Fibroblast of upper back skin (primary cell): ENCODE results near the gene PPM1E.

Experiments
- DNase-seq: peaks from one replicate; pipeline ENCODE4 v3.0.0-alpha.2; 2013

PPM1E gene

GRCh38 chr17:59000022-59000421, 244.4 kb downstream of the PPM1E start:
- DNase-seq = no peak

GRCh38 chr17:59001158-59001814, 245.6 kb downstream of the PPM1E start:
- DNase-seq = peak; percentile 27

DNA sequence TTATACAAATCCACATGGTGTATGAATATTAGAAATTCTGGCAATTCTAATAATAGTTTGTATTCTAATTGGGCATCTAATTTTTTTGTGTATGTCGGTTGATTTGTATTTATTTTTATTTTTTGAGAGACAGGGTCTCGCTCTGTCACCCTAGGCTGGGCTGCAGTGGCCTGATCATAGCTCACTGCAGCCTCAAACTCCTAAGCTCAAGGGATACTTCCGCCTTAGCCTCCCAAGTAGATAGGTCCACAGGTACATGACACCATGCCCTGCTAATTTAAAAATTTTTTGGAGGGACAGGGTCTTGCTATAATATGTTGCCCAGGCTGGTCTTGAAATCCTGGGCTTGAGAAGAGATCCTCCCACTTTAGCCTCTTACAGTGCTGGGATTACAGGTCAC, 246.5 kb downstream of the PPM1E start:
- no peak for DNase-seq

GRCh38 chr17:59002848-59003247, 247.2 kb downstream of the PPM1E start:
- DNase-seq = no peak

- no peak for DNase-seq
Observed at GRCh38 chr17:59003860-59004259, 248.2 kb downstream of the PPM1E start.

DNA sequence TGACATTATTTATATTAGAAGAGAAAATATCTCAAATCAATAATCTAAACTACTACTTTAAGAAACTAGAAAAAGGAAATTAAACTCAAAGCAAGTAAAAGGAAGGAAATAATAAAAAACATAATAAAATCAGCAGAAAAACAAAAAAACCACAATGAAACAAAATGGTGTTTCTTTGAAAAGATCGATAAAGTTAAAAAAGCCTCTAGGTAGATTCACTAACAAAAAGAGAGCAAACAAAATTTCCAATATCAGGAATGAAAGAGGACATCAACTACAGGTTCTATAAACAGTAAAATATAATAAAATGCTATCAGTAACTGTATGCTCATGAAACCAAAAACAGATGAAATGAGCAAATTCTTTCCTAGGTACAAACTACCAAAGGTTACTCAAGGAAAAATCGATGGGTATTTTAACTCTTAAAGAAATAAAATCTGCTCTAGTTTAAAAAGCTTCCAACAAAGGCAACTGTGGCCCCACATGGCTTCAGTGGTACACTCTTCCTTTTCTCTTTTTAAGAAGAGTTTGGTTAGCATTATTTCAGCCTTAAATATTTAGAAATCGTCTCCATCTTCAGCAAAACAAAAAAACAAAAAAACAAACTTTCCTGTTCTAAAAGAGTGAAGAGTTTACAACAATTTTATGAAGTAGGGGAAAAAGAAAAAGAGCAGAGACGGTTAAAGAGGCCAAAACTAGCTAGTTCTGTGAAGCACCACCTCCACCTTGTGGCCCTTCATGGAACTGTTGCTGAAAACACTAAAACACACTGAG, 248.9 kb downstream of the PPM1E start:
- DNase-seq = peak; percentile 48

DNA sequence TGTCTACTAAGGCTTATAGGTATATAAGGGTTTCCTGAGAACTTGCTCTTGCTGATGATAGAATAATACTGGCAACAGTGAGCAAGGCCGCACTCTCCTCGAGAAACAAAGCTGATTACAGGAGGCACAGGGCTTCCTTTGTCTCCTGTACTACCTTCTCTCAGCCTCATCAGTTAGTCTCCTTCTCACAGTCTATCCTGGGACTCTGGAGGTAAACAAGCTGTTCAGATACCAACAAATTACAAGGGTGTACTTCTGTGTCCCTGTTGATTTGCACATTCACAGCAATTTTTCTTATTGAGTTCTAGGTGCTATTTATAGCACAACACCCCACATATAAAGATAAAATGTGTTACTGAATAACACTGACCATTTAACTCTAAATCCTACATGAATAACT, 252.3 kb downstream of the PPM1E start:
- no peak for DNase-seq

DNA sequence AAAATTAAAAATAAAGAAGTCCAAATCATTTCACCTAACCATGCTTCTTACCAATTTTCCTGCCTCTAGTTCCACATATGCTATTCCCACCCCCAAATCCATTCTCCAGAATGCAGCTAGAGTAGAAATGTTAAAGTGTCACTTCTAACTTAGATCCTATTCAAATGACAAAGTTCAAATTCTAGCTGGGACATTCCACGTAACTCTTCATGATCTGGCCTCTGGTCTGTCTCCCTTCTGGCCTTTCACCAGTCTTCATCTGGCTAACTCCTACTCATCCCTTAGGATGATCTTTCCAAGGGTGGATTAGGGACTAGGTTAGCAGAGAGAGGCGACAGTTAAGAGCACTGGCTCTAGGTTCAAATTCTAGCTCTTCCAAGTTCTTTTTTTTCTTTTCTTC, 253.1 kb downstream of the PPM1E start:
- no peak for DNase-seq

DNA sequence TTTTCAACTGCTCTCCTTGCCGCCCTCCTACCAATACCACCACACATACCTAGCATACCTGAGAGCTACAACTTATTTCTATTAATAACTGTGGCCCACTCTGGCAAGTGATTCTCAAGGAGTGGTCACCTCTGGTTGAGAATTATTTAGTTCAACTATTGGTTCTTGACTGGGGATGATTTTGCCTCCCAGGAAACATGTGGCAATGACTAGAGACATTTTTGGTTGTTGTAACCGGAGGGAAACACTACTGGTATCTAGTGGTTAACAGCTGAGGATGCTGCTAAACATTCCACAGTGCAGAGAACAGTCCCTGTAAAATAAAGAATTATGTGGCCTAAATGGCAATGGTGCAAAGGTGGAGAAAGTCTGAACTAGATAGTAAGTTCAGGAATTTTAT, 254.4 kb downstream of the PPM1E start:
- DNase-seq = peak; percentile 13

DNA sequence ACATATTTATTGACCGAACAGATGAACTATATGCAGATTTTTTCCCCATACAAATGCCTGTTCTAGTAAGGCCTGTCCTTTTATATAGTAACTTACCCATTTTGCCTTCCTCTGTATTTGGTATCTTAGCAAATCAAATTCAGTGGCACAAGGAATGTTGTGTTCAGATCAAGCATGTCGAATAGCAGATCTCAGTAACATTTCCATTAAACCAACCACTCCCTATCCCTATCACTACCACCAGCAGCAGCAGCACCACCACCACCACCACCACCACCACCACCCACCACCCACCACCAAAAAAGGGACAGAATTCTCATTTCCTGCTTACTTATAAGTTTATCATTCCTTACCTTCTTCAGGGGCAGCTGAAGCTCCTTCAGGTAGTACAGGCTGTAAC, 256.3 kb downstream of the PPM1E start:
- DNase-seq = no peak

GRCh38 chr17:59018019-59018418, 262.4 kb downstream of the PPM1E start:
- no peak for DNase-seq

GRCh38 chr17:59024916-59025315, 269.3 kb downstream of the PPM1E start:
- DNase-seq = no peak

- no peak for DNase-seq
Observed at GRCh38 chr17:59026176-59026939, 270.7 kb downstream of the PPM1E start.

DNA sequence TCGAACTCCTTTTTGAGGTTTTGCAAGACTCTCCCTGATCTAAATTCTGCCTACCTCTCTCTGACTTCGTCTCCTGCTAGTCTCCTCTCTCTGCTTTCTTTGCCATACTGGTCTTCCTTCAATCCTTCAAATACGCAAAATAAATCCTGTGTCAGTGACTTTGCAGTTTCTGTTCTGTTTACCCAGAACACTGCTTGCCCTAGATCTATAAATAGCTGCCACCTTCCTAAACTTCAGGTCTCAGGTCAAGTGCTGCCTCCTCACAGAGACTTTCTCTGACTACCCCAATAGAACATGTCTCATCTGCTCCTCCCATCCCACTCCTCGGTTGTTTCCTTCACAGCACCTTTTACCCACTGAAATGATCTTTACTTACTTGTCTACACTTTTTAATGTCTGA, 272.1 kb downstream of the PPM1E start:
- no peak for DNase-seq

GRCh38 chr17:59028328-59028727, 272.7 kb downstream of the PPM1E start:
- DNase-seq = no peak

- no peak for DNase-seq
Observed at GRCh38 chr17:59030811-59031210, 275.2 kb downstream of the PPM1E start.
